NOMO-1 treated with dmso at 0.1 percent for 144 hours (cell line): ENCODE results near the gene RUFY3.
"Not testable (repeated sequence)": the region's sequence is repeated elsewhere in the genome, so short reads cannot be mapped to it uniquely, and the experiment has no call there.

ENCODE experiments used
- DNase-seq: peaks from one replicate; lab custom pipeline; 2025; ENCODE audit not compliant: unreplicated experiment; lab: John Stamatoyannopoulos, UW

RUFY3 gene

DNA sequence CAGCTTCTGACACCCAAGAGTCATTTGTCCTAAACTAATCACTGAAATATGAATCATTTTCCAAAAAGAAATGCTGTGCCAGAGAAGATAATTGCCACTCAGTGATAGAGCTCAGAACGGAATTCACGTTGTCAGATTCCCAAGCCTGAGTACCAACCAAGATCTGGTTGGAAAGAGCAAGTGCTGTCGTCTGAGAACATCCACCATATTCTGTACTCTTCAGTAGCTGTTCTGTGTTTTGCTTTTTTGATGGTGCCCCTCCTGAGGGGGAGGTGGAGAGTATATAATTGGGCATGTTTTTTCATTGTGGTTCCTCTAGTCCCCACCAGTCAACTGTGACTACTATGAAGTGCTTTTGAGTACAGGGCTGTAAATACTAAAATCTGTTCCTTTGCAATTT lies 13.2 kb downstream of the RUFY3 start:
- no peak for DNase-seq

DNA sequence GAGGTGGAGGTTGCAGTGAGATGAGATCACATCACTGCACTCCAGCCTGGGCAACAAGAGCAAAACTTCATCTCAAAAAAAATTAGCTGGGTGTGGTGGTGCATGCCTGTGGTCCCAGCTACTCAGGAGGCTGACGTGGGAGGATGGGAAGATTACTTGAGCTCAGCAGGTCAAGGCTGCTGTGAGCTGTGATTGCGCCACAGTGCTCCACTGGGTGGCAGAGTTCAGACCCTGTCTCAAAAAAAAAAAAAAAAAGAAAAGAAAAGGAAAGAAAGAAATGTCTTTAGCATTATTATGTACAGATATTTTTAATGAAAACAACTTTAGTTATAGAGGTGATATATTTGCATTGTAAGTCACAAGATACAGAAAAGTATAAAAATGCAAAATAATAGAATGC lies 14.2 kb downstream of the RUFY3 start:
- DNase-seq: peak; percentile 3

DNA sequence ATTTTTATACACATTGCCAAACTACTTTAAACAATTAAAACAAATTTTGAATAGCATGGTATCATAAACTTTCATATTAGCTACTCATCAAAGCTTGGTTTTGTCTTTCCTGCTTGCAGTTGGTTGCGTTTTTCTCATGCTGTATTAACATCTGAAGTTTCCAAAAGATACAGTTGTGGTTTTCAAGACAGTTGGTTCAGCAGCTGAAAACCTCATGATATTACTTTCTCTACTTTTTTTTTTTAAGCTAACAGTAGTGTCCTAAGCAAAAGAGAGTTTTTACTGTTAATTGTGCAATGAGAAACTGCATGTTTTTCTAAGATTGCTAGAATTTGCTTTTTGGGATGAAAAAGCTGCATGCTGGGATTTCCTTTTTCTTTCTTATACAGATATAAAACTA lies 15.2 kb downstream of the RUFY3 start:
- DNase-seq: no peak

DNA sequence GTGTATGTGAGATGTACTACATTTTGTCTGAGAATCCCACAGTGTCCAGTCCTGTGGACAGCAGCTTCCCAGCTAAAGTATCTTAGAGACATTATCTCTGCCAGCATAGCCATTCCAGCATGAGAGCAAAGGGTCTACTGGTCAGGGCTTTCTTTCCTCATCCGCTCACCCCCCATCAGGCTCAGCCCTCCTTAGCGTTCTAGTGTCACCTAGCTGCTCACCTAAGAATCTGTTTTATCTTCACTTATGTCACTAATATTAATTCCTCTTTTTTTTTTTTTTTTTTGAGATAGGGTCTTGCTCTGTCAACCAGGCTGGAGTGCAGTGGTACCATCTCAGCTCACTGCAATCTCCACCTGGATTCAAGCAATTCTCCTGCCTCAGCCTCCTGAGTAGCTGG lies 15.6 kb downstream of the RUFY3 start:
- DNase-seq: no peak

DNA sequence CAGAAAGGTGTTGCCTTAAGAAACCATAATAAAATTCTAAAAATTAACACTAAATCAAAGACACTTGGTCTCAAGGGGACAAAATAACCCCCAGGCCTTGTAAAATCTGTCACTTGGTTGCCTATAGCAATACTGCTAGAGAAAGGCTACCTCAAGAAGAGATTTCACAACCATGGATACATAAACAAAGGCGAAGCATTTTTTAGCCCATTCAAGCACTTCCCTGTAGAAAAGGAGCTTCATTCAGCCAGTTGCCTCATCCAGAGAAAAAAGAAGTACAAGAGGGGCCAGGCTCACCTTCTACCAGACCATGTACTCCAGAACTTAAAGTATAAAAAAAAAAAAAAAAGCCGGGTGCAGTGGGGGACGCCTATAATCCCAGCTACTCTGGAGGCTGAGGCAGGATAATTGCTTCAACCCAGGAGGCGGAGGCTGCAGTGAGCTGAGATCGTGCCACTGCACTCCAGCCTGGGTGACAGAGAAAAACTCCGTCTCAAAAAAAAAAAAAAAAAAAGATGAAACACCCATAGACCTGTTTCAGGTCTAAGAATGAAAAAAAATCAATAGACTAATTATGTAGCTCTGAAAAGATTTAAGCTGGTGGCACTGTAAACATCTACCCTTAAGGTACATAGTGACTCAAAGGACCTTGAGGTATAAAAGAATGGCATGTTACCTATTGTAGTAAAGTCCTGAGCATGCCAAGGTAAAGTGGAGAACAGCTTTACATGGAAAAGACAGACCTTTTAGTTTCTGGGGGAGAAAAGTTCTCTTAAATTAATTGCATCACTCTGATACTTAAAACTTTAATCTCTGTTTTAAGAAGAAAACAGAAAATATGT lies 18.0 kb downstream of the RUFY3 start:
- peak; percentile 44 for DNase-seq

DNA sequence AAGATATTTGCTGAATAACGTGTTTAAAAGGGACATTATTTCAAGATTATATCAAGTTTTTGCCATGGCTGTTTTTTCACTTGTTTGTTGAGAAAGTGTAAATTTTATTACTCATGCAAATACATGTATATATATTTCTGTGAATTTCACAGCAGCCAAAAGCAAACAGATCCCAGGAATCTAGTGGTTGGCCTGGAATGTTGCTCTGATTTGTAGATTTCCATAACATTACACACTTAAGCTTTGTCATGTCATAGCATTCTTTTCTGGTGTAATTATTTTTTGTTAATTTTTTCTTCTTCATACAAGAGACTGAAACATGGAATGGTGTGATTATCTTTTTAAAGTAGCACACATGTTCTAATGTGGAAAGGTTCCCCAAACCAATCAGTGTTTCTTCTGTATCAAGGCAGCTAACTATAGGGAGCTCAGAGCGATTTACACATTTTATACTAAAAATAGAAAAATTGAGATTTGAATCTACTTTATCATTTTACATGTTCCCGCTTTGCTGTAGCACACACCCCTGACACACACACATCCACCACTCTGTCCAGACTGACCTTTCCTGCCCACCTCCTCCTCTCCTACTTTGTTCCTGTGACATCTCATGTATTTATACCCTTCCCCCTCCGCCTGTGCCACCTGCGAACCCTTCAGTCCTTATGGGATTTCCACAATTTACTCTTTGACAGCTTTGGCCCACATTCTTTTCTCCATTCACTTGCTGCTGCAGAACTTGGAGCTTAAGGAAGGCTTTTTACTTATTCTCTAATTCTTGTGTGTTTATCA lies 20.3 kb downstream of the RUFY3 start:
- no peak for DNase-seq

DNA sequence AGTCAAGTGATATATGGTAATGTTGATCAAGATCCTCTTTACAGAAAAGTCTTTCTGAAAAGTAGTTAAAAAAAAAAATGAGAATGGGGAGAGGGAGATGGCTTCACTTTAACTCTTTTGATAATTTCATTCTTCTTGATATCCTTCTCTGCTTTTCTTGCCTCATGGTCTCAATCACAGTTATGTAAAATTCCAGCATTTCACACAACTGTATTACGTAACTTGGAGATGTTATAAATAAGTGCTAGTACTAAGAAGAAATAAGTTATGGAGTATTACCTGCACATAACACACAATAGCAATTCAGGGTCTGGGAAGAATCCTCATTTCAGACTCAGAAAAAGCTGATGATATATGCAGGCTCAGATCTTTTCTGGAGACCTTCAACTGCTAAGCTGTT lies 22.0 kb downstream of the RUFY3 start:
- no peak for DNase-seq

DNA sequence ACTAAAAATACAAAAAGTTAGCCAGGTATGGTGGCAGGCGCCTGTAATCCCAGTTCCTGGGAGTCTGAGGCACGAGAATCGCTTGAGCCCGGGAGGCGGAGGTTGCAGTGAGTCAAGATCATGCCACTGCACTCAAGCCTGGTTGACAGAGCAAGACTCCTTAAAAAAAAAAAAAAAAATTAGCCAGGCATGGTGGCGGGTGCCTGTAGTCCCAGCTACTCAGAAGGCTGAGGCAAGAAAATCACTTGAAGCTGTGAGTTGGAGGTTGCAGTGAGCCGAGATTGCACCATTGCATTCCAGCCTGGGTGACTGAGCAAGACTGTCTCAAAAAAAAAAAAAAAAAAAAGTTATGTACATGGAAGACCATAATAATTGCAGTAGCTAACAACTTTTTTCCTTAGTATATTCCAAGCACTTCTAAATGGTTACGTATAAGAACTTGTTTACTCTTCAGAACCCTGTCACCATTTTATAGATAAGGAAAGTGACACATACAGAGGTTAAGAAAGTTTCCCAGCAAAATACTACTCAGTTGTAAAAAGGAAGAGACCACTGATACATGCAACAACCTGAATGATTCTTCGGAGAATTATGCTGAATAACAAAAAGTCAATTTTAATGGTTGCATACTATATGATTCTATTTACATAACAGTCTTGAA lies 24.5 kb downstream of the RUFY3 start:
- DNase-seq: no peak

DNA sequence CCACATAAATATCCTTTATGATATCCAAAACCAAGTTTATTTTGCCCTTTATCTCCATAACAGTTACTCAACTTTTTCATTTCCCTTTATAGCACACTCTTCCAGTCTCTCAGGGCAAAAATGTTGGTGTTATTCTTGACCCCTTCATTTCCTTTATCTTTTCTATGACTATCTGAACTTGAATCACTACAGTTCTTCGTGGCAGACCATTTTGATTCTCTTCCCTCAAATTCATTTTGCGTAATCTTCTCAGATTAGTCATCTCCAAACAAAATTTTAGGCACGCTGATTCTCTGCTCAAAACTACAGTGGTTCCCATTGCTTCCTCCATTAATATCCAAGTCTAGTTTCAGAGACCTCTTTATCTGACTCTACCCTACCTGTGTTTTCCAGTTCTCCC lies 26.1 kb downstream of the RUFY3 start:
- no peak for DNase-seq

DNA sequence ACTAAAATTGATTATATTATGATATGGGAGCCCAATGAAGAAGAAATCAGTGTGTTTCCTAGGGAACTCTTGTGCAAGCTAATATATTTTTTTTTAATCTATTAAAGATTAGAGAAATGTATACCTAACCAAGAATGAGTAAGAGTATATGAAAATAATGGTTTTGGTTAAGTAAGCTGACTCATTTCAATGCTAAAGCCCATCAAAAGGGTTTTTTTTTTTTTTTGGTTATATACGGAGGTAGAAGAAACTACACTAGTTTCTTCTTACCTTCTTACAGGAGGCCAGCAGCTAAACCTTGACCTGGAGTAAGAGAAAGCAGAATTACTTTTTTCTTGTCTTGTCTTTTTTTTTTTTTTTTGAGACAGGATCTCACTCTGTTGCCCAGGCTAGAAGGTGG lies 27.5 kb downstream of the RUFY3 start:
- no peak for DNase-seq

DNA sequence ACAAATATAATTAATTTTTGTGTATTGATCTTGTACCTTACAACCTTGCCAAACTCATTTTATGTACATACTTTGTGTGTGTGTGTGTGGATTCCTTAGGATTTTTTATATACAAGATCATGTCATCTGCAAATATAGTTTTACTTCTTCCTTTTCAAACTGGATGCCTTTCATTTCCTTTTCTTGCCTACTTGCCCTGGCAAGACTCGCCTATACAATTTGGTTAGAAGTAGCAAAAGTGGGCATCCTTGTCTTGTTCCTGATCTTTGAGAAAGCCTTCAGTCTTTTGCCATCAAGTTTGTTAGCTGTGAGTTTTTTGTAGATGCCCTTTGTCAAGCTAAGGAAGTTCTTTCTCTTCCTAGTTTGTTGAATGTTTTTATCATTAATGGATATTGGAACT lies 30.5 kb downstream of the RUFY3 start:
- DNase-seq: no peak

DNA sequence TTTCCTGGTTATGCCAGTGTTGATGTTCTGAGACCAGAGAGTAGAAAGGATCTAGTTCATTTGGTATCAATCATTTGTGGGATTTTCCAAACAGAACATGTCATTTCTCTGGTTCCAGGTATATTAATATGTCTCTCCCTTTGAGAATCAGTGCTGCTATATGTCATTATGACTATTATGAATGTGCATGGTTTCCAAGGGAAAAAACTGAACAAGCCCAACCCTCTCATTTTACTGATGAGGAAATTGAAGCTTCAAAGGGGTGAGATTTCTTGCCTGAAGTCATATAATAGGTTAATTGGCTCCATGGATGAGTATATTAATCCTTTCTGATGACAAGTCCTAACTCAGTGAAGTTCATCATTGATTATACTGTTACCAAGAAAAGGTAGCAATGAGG lies 31.9 kb downstream of the RUFY3 start:
- no peak for DNase-seq

DNA sequence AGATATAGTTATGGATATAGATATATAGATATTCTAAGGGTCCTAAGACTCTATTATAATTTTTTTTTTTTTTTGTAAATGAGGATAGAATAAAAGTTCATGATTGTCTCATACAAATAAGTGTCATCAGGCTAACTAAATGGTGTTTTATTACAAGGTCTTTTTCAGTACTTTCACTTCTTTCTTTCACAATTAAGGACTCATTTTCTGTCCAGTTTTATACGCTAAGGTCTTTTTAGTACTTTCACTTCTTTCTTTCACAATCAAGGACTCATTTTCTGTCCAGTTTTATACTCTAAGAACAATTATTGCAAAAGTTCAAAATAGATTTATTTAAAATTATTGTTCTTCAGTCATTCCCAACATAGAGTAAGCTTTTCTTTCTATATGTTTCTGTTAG lies 32.7 kb downstream of the RUFY3 start:
- peak; percentile 44 for DNase-seq

DNA sequence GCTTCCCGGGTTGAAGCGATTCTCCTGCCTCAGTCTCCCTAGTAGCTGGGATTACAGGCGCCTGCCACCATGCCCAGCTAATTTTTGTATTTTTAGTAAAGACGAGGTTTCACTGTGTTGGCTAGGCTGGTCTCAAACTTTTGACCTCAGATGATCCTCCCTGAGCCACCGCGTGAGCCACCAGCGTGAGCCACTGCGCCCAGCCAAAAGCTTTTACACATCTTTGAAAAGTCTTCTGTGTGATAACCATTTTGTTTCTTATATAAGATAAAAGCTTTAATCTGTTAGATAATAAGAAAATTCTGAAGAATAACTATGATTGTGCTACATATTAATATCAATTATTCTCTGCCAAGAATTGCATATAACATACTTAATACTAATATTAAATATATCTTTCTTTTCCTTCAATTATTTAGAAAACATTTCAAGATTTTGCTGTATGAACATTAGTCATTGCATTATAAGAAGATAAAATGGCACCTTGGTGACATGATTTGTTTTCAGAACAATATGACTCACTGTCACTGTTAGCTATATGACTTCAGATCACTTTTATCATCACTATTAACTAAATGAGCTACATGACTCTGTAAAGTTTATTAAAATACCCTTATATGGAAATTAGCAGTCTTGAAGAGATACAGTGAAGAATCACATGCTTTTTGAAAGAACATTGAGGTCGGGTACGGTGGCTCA lies 33.4 kb downstream of the RUFY3 start:
- DNase-seq: no peak

DNA sequence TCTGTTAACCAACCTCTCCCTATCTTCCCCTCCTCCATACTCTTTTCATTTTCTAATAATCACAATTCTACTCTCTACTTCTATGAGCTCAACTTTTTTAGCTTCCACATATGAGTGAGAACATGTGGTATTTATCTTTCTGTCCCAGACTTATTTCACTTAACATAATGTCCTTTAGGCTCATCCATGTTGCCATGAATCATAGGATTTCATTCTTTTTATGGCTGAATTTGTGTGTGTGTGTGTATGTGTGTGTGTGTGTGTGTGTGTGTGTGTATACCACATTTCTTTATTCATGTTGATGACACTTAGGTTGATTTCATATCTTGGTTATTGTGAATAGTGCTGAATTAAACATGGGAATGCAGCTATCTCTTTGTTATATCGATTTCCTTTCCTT lies 37.4 kb downstream of the RUFY3 start:
- no peak for DNase-seq

DNA sequence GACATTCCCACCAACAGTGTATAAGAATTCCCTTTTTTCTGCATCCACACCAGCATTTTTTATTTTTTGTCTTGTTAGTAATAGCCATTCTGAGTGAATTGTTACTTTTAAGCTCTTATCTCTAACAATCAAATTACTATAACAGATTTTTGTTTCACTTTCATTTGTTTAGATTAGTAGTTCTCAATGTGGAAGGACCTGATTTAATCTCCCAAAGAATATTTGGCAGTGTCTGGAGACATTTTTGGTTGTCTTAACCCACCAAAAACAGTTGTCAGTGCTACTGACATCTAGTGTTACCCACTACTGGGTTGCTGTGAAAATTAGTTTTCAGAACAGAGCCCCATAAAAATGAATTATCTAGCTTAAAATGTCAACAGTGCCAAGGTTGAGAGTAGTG lies 37.9 kb downstream of the RUFY3 start:
- no peak for DNase-seq

DNA sequence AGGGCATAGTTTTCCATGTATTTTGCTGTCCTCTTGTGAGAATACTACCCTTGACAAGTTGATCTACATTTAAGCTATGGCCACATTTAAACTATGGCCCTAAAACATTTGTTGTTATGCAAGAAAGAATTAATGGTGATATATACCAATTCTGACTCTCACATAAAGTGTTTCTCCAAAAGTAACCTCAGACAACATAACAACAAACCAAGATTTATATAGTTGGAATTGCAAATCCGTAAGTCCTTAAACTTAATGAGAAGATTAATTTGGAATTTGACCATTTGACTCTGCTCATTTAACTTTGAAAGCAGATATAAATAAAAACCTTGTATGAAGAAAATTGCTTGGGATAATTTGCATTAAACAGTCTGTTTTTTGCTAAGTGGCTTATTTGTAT lies 38.9 kb downstream of the RUFY3 start:
- no peak for DNase-seq

DNA sequence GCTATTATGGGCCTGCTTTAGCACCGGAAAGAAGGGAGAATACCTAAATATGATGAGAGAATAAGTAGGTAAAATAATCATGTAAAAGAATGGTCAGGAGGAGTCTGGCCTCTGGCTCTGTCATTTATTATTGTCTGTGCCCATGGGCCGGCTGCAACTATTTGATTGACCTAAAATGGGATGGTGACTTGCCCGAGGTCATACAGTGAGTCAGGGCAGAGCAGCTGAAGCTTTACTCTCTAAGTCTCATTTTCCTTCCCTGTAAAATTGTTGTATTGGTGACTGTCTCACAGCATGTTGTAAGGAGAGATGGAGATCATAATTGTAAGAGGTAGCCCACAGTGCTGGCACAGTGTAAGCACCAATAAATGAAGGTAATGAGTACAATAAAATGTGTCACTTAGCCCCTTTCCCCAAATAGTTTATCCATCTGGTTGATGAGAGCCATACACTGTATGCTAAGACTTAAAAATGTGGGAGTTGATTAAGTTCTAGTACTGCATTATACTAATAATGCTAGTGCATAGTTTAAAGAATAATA lies 39.6 kb downstream of the RUFY3 start:
- DNase-seq: no peak

DNA sequence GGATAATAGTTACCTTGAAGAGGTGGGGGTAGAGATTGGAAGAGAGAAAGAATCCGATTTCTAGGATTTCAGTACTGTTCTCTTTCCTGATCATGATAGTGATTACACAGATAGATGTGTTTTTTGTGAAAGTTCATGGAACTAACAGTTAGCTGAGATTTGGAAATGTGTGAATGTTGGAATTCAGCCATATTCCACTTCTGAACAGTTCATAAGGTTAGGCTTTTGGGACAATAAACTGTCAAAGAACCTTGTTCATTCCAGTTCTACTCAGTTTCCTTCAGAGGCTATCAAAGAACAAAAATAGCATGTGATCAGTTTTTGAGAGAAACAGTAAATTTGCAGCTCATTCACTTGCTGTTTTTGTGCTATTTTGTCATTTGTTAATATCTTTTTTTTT lies 43.6 kb downstream of the RUFY3 start:
- DNase-seq: no peak

DNA sequence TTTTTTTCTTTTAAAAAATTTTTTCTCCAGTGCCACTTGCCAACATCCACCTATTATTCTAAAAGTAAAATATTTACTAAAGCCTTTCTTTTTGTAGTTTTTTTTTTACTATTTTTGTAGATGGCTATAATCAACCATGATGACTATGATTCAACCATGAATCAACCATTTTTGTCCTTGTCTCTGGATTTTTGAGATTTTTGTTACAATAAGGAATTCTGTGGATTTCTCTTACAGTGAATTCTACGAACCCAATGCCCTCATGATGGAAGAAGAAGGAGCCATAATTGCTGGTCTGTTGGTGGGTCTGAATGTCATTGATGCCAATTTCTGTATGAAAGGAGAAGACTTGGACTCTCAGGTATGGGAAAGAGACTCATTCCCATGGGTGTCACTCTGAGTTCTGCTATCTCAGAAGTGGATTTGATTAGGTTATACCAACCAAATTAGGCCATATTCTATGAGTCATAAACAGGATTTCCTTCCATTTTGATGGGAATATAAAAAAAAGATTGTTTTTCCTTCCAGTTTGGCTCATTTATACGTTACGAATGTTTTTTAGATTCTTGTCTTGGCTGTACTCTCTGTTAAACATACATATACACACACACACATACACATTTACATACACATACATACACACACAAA lies 46.7 kb downstream of the RUFY3 start:
- DNase-seq: no peak

DNA sequence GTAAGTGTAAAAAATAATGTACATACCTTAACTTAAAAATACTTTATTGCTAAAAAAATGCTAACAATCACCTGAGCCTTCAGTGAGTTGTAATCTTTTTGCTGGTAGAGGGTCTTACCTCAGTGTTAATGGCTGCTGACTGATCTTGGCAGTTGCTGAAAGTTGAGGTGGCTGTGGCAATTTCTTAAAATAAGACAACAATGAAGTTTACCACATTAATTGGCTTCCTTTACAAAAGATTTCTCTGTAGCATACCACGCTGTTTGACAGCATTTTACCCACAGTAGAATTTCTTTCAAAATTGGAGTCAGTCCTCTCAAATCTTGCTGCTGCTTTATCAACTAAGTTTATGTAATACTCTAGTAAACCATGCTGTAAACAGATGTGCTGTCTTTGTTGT lies 47.6 kb downstream of the RUFY3 start:
- not testable (repeated sequence) for DNase-seq
